Bronchial epithelial cell (primary cell): ENCODE results near the gene TM7SF2. TPM values are rescaled to one million over a fixed set of nuclear protein-coding genes. Genes with fewer than 3 reads are reported as not detected.

Experiments used
- DNase-seq: peaks from one replicate; pipeline ENCODE4 v3.0.0-alpha.2; 2010; ENCODE audit warnings: low read depth
- FAIRE-seq: peaks from 2 replicates; lab custom pipeline; 2011; peaks lifted over from hg19 to GRCh38; lab: Jason Lieb, UNC
- H3K27me3 ChIP-seq: 2 replicates; pipeline ENCODE4 v1.5.1; 2011; ENCODE audit warnings: low read length; ENCODE audit not compliant: control insufficient read depth, insufficient read depth
- H3K36me3 ChIP-seq: 2 replicates; pipeline ENCODE4 v1.5.1; 2011; ENCODE audit warnings: low read length; ENCODE audit not compliant: control insufficient read depth, insufficient read depth
- H3K4me3 ChIP-seq: 2 replicates; pipeline ENCODE4 v1.5.1; 2011; ENCODE audit warnings: mild to moderate bottlenecking, low read depth, low read length, control low read depth
- CTCF ChIP-seq: IDR thresholded peaks from 2 replicates; pipeline ENCODE4 v1.5.1; 2011; ENCODE audit warnings: mild to moderate bottlenecking, moderate library complexity, low read length, control low read depth, inconsistent platforms; ENCODE audit not compliant: insufficient read depth, severe bottlenecking
- total RNA-seq: library from RNA; depleted of rRNA; stranded (reverse); fragments of >200 nt; gene quantifications from 2 replicates; pipeline ENCODE4 v1.2.1, GENCODE V29; 2014

Gene TM7SF2
- total RNA-seq, 1 donor from 2014 or later, result 15.0 TPM

- H3K4me3 ChIP-seq, result no peak overlapping the region
- DNase-seq, result no peak
- peaks cover 2% of the 10 kb centered on the region for H3K36me3 ChIP-seq
- TF ChIP-seq CTCF, result no peak
- FAIRE-seq, result no peak
- no peaks in the 10 kb centered on the region for H3K27me3 ChIP-seq
These were observed 32.8 kb upstream of the TM7SF2 start for GRCh38 chr11:65078786-65079342.

- no peaks in the 10 kb centered on the region for H3K27me3 ChIP-seq
- no peak for TF ChIP-seq CTCF
- FAIRE-seq (no peak), DNase-seq (no peak)
- H3K36me3 ChIP-seq, result peaks cover 15% of the 10 kb centered on the region
- H3K4me3 ChIP-seq, result peak overlapping the region; percentile 60
These were observed 28.4 kb upstream of the TM7SF2 start for GRCh38 chr11:65083134-65083833.

GRCh38 chr11:65083834-65084597 lies 27.7 kb upstream of the TM7SF2 start, which contains the start of the genes CDCA5 and ZFPL1:
TSS of gene CDCA5 (minus strand) at chr11:65084040. CDS start at chr11:65083978, 62 bp downstream.
TSS of gene ZFPL1 (plus strand) at chr11:65084222. CDS start at chr11:65084699, 477 bp downstream.
- TF ChIP-seq CTCF, result no peak
- FAIRE-seq, result no peak
- peak within 1 kb of the TSS; percentile 60 for H3K4me3 ChIP-seq
- peaks cover 17% of the 10 kb centered on the region for H3K36me3 ChIP-seq
- no peaks in the 10 kb centered on the region for H3K27me3 ChIP-seq
- peak; percentile 84 for DNase-seq

GRCh38 chr11:65084598-65085375 lies 26.9 kb upstream of the TM7SF2 start:
- Histone ChIP-seq H3K27me3 (no peaks in the 10 kb centered on the region), H3K4me3 (peak overlapping the region; percentile 60), H3K36me3 (peaks cover 16% of the 10 kb centered on the region)
- DNase-seq (no peak), FAIRE-seq (no peak)
- TF ChIP-seq CTCF, result no peak

GRCh38 chr11:65085446-65085845 lies 26.2 kb upstream of the TM7SF2 start:
- FAIRE-seq, result no peak
- DNase-seq, result no peak
- no peak for TF ChIP-seq CTCF
- peaks cover 16% of the 10 kb centered on the region for H3K36me3 ChIP-seq
- no peaks in the 10 kb centered on the region for H3K27me3 ChIP-seq
- no peak overlapping the region for H3K4me3 ChIP-seq
